Osteoblast (primary cell): ENCODE results near the gene PKDCC. TPM values are rescaled to one million over a fixed set of nuclear protein-coding genes. Genes with fewer than 3 reads are reported as not detected.

Experiments
- DNase-seq: peaks from one replicate; pipeline ENCODE4 v3.0.0; 2011; ENCODE audit warnings: low spot score, mixed read lengths; ENCODE audit not compliant: insufficient read length; ENCODE audit errors: missing footprints
- H2AFZ ChIP-seq: 2 replicates; pipeline ENCODE4 v1.6.0; 2011; ENCODE audit warnings: mild to moderate bottlenecking, low read length
- H3K27ac ChIP-seq: 2 replicates; pipeline ENCODE4 v1.5.1; 2011; ENCODE audit warnings: mild to moderate bottlenecking, low read depth, low read length, moderate library complexity
- H3K27me3 ChIP-seq: 2 replicates; pipeline ENCODE4 v1.6.0; 2012; ENCODE audit warnings: mild to moderate bottlenecking, control low read depth, inconsistent platforms, low read length, moderate library complexity; ENCODE audit not compliant: insufficient read depth
- H3K36me3 ChIP-seq: 2 replicates; pipeline ENCODE4 v1.5.1; 2011; ENCODE audit warnings: mild to moderate bottlenecking, low read length, control low read depth, moderate library complexity; ENCODE audit not compliant: insufficient read depth
- H3K4me1 ChIP-seq: 2 replicates; pipeline ENCODE4 v1.5.1; 2011; ENCODE audit warnings: mild to moderate bottlenecking, low read length, control low read depth, moderate library complexity; ENCODE audit not compliant: insufficient read depth
- H3K4me2 ChIP-seq: 2 replicates; pipeline ENCODE4 v1.6.0; 2011; ENCODE audit warnings: mild to moderate bottlenecking, low read length; ENCODE audit not compliant: insufficient read depth
- H3K4me3 ChIP-seq: fragments of 200-600 bp; sonication (generic); 3 replicates; pipeline ENCODE4 v1.5.1; 2012; ENCODE audit warnings: mild to moderate bottlenecking, low read length, inconsistent platforms; ENCODE audit not compliant: insufficient read depth
- H3K79me2 ChIP-seq: 2 replicates; pipeline ENCODE4 v1.6.0; 2012; ENCODE audit warnings: mild to moderate bottlenecking, low read length, control low read depth, inconsistent platforms; ENCODE audit not compliant: insufficient read depth
- H3K9me3 ChIP-seq: 2 replicates; pipeline ENCODE4 v1.5.1; 2011; ENCODE audit warnings: low read depth, low read length, control low read depth
- H4K20me1 ChIP-seq: 2 replicates; pipeline ENCODE4 v1.6.0; 2012; ENCODE audit warnings: mild to moderate bottlenecking, low read length, control low read depth; ENCODE audit not compliant: insufficient read depth
- total RNA-seq: library from RNA; depleted of rRNA; stranded (reverse); fragments of >200 nt; gene quantifications from 2 replicates; pipeline ENCODE4 v1.2.3, GENCODE V29; 2012
- TF ChIP-seq, protein P1 (sequence below): IDR thresholded peaks from 2 replicates; pipeline ENCODE4 v1.5.1; 2011; ENCODE audit warnings: mild to moderate bottlenecking, low read depth, low read length, moderate library complexity; ENCODE audit errors: extremely low read depth

The PKDCC gene
- total RNA-seq, 1 donor = 4.0 TPM

- H3K27me3 ChIP-seq = no peaks in the 10 kb centered on the region
- no peak overlapping the region for H3K4me2 ChIP-seq
- peaks cover 5% of the 10 kb centered on the region for H3K36me3 ChIP-seq
- H3K9me3 ChIP-seq = no peaks in the 10 kb centered on the region
- H3K4me1 ChIP-seq = no peaks in the 10 kb centered on the region
- DNase-seq = peak; percentile 59
- TF ChIP-seq, protein P1, sequence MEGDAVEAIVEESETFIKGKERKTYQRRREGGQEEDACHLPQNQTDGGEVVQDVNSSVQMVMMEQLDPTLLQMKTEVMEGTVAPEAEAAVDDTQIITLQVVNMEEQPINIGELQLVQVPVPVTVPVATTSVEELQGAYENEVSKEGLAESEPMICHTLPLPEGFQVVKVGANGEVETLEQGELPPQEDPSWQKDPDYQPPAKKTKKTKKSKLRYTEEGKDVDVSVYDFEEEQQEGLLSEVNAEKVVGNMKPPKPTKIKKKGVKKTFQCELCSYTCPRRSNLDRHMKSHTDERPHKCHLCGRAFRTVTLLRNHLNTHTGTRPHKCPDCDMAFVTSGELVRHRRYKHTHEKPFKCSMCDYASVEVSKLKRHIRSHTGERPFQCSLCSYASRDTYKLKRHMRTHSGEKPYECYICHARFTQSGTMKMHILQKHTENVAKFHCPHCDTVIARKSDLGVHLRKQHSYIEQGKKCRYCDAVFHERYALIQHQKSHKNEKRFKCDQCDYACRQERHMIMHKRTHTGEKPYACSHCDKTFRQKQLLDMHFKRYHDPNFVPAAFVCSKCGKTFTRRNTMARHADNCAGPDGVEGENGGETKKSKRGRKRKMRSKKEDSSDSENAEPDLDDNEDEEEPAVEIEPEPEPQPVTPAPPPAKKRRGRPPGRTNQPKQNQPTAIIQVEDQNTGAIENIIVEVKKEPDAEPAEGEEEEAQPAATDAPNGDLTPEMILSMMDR = no peak
- no peak overlapping the region for H3K27ac ChIP-seq
- no peak overlapping the region for H2AFZ ChIP-seq
- H4K20me1 ChIP-seq = peaks cover 9% of the 10 kb centered on the region
- no peak overlapping the region for H3K4me3 ChIP-seq
- H3K79me2 ChIP-seq = no peaks in the 10 kb centered on the region
Measured at GRCh38 chr2:42055573-42056514, 8.0 kb downstream of the PKDCC start.

DNA sequence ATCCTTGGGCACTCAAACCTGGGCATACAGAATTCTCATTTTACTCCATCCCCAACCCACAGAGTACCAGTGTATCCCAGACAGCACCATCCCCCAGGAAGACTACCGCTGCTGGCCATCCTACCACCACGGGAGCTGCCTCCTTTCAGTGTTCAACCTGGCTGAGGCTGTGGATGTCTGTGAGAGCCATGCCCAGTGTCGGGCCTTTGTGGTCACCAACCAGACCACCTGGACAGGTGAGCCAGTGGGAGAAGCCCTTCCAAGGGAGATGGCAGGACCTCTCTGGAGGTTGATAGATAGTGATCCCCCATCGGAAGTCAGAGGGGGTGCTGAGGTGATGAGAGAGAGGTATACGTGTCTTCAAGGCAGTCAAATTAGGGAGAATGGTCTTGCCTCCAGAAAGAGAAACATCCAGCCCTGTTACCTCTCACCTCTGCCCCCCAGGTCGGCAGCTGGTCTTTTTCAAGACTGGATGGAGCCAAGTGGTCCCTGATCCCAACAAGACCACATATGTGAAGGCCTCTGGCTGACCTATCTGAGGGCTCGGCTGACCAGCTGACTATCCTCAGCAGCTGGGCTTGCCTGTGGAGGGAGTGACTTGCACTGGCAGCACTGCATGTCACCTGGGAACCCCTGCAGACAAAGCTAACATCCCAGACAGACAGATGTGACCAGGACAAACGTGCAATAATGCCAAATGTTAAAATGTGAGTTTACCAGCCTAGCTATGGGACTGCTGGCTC lies 9.5 kb downstream of the PKDCC start:
- no peaks in the 10 kb centered on the region for H3K4me1 ChIP-seq
- H3K9me3 ChIP-seq = no peaks in the 10 kb centered on the region
- no peak for DNase-seq
- no peaks in the 10 kb centered on the region for H3K79me2 ChIP-seq
- H4K20me1 ChIP-seq = peaks cover 4% of the 10 kb centered on the region
- no peak overlapping the region for H2AFZ ChIP-seq
- no peaks in the 10 kb centered on the region for H3K27me3 ChIP-seq
- TF ChIP-seq, protein P1 = no peak
- no peak overlapping the region for H3K27ac ChIP-seq
- no peak overlapping the region for H3K4me2 ChIP-seq
- no peak overlapping the region for H3K4me3 ChIP-seq
- peaks cover 5% of the 10 kb centered on the region for H3K36me3 ChIP-seq

DNA sequence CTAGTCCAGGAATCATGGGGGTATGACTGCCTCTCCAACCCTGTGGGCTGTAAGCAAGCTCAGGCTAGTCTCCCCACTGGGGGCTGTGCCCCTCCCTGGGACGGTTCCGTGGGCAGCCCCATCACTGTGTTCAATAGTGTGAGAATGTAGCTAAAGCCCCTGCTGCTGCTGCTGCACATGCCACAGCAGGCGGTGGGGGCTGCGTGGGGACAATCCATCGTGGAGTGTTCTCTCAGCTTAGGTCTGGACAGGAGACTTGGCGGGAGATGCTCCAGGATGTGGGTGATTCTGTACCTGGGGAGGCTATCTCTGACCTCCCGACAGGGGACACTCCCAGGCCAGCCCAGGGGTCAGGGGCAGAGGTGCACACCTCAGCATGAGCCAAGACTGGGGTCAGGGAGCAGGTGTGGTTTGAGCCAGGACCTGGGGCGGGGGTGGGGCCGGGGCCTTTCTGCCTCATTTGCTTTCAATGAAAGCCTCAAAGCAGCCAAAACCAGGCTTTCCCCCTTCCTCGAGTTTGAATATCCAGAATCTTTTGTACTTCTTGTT lies 10.2 kb downstream of the PKDCC start:
- H3K4me3 ChIP-seq = no peak overlapping the region
- H3K9me3 ChIP-seq = no peaks in the 10 kb centered on the region
- H3K79me2 ChIP-seq = no peaks in the 10 kb centered on the region
- DNase-seq = no peak
- TF ChIP-seq, protein P1 = no peak
- H2AFZ ChIP-seq = no peak overlapping the region
- H3K36me3 ChIP-seq = peaks cover 5% of the 10 kb centered on the region
- H3K27me3 ChIP-seq = no peaks in the 10 kb centered on the region
- H3K4me2 ChIP-seq = no peak overlapping the region
- H3K27ac ChIP-seq = no peak overlapping the region
- peaks cover 4% of the 10 kb centered on the region for H4K20me1 ChIP-seq
- no peaks in the 10 kb centered on the region for H3K4me1 ChIP-seq
